Measurements from ENCODE around the gene TBC1D17. TPM values are rescaled to one million over a fixed set of nuclear protein-coding genes. Genes with fewer than 3 reads are reported as not detected.

Gene TBC1D17
- total RNA-seq, 3 donors from 2014 or later = 33.7 to 55.7 (median 45.1) TPM

DNA sequence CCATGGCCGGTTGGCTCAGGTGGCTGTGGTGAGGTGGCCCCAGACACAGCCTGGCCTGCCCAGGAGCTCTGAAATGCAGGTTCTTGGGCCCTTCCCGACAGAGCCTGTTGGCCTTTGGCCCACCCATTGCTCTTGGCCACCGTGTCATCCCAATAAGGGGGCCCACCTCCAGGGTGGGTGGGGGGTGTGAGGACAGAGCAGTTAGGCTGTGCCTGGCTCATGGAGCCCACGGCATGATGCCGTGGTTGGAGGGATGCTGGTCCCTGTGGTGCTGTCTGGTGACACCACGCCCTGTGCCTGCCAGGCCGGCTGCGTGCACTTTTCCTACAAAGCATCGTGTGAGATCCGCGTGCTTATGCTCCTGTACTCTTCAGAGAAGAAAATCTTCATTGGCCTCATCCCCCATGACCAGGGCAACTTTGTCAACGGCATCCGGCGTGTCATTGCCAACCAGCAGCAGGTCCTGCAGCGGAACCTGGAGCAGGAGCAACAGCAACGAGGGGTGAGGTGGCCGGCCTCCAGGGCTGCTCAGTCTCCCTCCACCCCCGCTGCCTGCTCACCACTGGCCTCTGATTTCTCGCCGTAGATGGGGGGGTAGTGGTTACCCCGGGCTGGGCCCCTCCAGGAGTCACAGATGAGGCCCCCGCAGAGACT, 17.7 kb upstream of the TBC1D17 start:
- Histone ChIP-seq H3K4me3 (no peak overlapping the region), H3K36me3 (ENCODE audit: low read depth) (peaks cover 9% of the 10 kb centered on the region), H3K9me3 (no peaks in the 10 kb centered on the region), H3K4me1 (ENCODE audit: low read depth) (no peaks in the 10 kb centered on the region)
- ATAC-seq = no peak
- TF ChIP-seq, protein P1, sequence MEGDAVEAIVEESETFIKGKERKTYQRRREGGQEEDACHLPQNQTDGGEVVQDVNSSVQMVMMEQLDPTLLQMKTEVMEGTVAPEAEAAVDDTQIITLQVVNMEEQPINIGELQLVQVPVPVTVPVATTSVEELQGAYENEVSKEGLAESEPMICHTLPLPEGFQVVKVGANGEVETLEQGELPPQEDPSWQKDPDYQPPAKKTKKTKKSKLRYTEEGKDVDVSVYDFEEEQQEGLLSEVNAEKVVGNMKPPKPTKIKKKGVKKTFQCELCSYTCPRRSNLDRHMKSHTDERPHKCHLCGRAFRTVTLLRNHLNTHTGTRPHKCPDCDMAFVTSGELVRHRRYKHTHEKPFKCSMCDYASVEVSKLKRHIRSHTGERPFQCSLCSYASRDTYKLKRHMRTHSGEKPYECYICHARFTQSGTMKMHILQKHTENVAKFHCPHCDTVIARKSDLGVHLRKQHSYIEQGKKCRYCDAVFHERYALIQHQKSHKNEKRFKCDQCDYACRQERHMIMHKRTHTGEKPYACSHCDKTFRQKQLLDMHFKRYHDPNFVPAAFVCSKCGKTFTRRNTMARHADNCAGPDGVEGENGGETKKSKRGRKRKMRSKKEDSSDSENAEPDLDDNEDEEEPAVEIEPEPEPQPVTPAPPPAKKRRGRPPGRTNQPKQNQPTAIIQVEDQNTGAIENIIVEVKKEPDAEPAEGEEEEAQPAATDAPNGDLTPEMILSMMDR (IDR thresholded peaks at IDR 0.05) = no peak
- DNase-seq = peak in 1 of 3 donors; percentile 4
- intact Hi-C loops (cut with DNase I, micrococcal nuclease) = no loop called here

GRCh38 chr19:49860336-49861102, 17.0 kb upstream of the TBC1D17 start:
- DNase-seq = peak in 1 of 3 donors; percentile 5
- intact Hi-C loops (cut with DNase I, micrococcal nuclease) = no loop called here
- TF ChIP-seq, protein P1 (IDR thresholded peaks at IDR 0.05) = no peak
- Histone ChIP-seq H3K4me1 (ENCODE audit: low read depth) (peaks cover 4% of the 10 kb centered on the region), H3K4me3 (no peak overlapping the region), H3K9me3 (no peaks in the 10 kb centered on the region), H3K36me3 (ENCODE audit: low read depth) (peaks cover 9% of the 10 kb centered on the region)
- no peak for ATAC-seq

- peaks cover 10% of the 10 kb centered on the region for H3K4me1 ChIP-seq (ENCODE audit: low read depth)
- H3K4me3 ChIP-seq = no peak overlapping the region
- DNase-seq = peak; percentile 69 to 74 (median 72)
- TF ChIP-seq, protein P1 (IDR thresholded peaks at IDR 0.05) = no peak
- peaks cover 9% of the 10 kb centered on the region for H3K36me3 ChIP-seq (ENCODE audit: low read depth)
- no peaks in the 10 kb centered on the region for H3K9me3 ChIP-seq
- ATAC-seq = peak; percentile 57
- intact Hi-C loops (cut with DNase I, micrococcal nuclease) = no loop called here
These were observed 16.4 kb upstream of the TBC1D17 start for GRCh38 chr19:49861107-49861506.

- ATAC-seq = no peak
- intact Hi-C loops (cut with DNase I, micrococcal nuclease) = no loop called here
- Histone ChIP-seq H3K4me1 (ENCODE audit: low read depth) (peaks cover 17% of the 10 kb centered on the region), H3K9me3 (no peaks in the 10 kb centered on the region), H3K4me3 (no peak overlapping the region), H3K36me3 (ENCODE audit: low read depth) (peaks cover 9% of the 10 kb centered on the region)
- TF ChIP-seq, protein P1 (IDR thresholded peaks at IDR 0.05) = no peak
- DNase-seq = peak in 1 of 3 donors; percentile 44
These were observed 15.7 kb upstream of the TBC1D17 start for GRCh38 chr19:49861541-49862378.

- TF ChIP-seq, protein P1 (IDR thresholded peaks at IDR 0.05) = no peak
- intact Hi-C loops (cut with DNase I, micrococcal nuclease) = no loop called here
- Histone ChIP-seq H3K4me1 (ENCODE audit: low read depth) (peaks cover 18% of the 10 kb centered on the region), H3K9me3 (no peaks in the 10 kb centered on the region), H3K36me3 (ENCODE audit: low read depth) (peaks cover 9% of the 10 kb centered on the region), H3K4me3 (no peak overlapping the region)
- DNase-seq = peak in 2 of 3 donors; percentile 43 to 62
- no peak for ATAC-seq
These were observed 14.9 kb upstream of the TBC1D17 start for GRCh38 chr19:49862391-49863253.

Data from mucosa of descending colon (tissue), 3 donors.